HepG2 (cell line): ENCODE results near the gene GDF11. TPM values are rescaled to one million over a fixed set of nuclear protein-coding genes. Genes with fewer than 3 reads are reported as not detected.

Experiments used
- ATAC-seq: fragments of 200-7000 bp; cut with Tn5 transposase; 3 replicates; pipeline ENCODE4 v1.9.1; 2020; ENCODE audit warnings: mild to moderate bottlenecking, moderate library complexity
- BruUV-seq: library from RNA; stranded (reverse); fragments of 400-500 nt; replicated peaks from 2 replicates; lab custom pipeline; 2021; lab: Mats Ljungman, UMichigan
- CTCF ChIA-PET: fragments of 300-600 bp; formaldehyde crosslinking; extraction: SDS; loops from one replicate; lab custom pipeline; 2021; ENCODE audit warnings: low total read pairs, inconsistent platforms, low intra/inter-chr PET ratio; lab: Yijun Ruan, JAX
- POLR2A ChIA-PET: fragments of 350-600 bp; sonication (Branson Sonifier 250); formaldehyde crosslinking; loops from one replicate; lab custom pipeline; 2020; ENCODE audit warnings: antibody characterized with exemption, inconsistent platforms; lab: Yijun Ruan, JAX
- DNase-seq: peaks from one replicate; pipeline ENCODE4 v3.0.0-alpha.2; 2015; ENCODE audit warnings: low spot score
- FAIRE-seq: peaks from 3 replicates; lab custom pipeline; 2011; peaks lifted over from hg19 to GRCh38; lab: Jason Lieb, UNC
- H2AFZ ChIP-seq: one replicate; pipeline ENCODE4 v1.6.1; 2011; ENCODE audit warnings: low read length, inconsistent platforms
- H3K27ac ChIP-seq: fragments of 300-600 bp; 3 replicates; pipeline ENCODE4 v1.8.0; 2011; ENCODE audit warnings: mixed run types, mild to moderate bottlenecking, mixed read lengths, low read length, inconsistent platforms; ENCODE audit not compliant: insufficient read depth; ENCODE audit errors: extremely low read length
- H3K27me3 ChIP-seq, 2 experiments: fragments of 200-600 bp in 1 of 2; 2 replicates in 1 of 2; 3 replicates in 1 of 2; pipeline versions ENCODE4 v1.6.0 to v1.8.0; 2011; ENCODE audit warnings: low read length in 2 of 2, mild to moderate bottlenecking in 2 of 2, moderate library complexity in 2 of 2, inconsistent platforms in 1 of 2; ENCODE audit not compliant: insufficient read depth in 2 of 2, control insufficient read depth in 1 of 2
- H3K36me3 ChIP-seq, 2 experiments: fragments of 200-600 bp in 1 of 2; replicated peaks in 1 of 2; 2 replicates in 1 of 2; 3 replicates in 1 of 2; pipeline versions ENCODE4 v1.5.1 to v1.8.0; 2011; ENCODE audit warnings: low read length in 2 of 2, inconsistent platforms in 1 of 2; ENCODE audit not compliant: insufficient read depth in 2 of 2, control insufficient read depth in 1 of 2
- H3K4me1 ChIP-seq: 2 replicates; pipeline ENCODE4 v1.5.1; 2012; ENCODE audit warnings: low read length, inconsistent platforms; ENCODE audit not compliant: insufficient read depth
- H3K4me2 ChIP-seq: 2 replicates; pipeline ENCODE4 v1.6.0; 2011; ENCODE audit warnings: low read depth, low read length, inconsistent platforms
- H3K4me3 ChIP-seq, 3 experiments: fragments of 200-600 bp in 1 of 3; sonication (generic), shearing (Covaris generic) in 1 of 3; replicated peaks in 1 of 3; 2 replicates each; pipeline ENCODE4 v1.5.1; 2011 to 2016; ENCODE audit warnings: low read length in 3 of 3, inconsistent platforms in 2 of 3, low read depth in 2 of 3, mild to moderate bottlenecking in 2 of 3, control low read depth in 1 of 3, mixed read lengths in 1 of 3; ENCODE audit not compliant: insufficient read depth in 1 of 3
- H3K79me2 ChIP-seq: one replicate; pipeline ENCODE4 v1.6.1; 2011; ENCODE audit warnings: low read length, inconsistent platforms; ENCODE audit not compliant: insufficient read depth
- H3K9ac ChIP-seq: 2 replicates; pipeline ENCODE4 v1.6.0; 2011; ENCODE audit warnings: mild to moderate bottlenecking, low read depth, low read length, inconsistent platforms; ENCODE audit not compliant: insufficient read depth
- H3K9me3 ChIP-seq: 2 replicates; pipeline ENCODE4 v1.5.1; 2012; ENCODE audit warnings: mild to moderate bottlenecking, low read length
- H4K20me1 ChIP-seq: 2 replicates; pipeline ENCODE4 v1.6.0; 2011; ENCODE audit warnings: inconsistent platforms, mild to moderate bottlenecking, low read length, moderate library complexity; ENCODE audit not compliant: insufficient read depth
- CHD4 ChIP-seq: fragments of 200-600 bp; sonication (generic); IDR thresholded peaks from 2 replicates; pipeline ENCODE4 v1.7.0; 2017; ENCODE audit warnings: mild to moderate bottlenecking, low read length, borderline replicate concordance
- CREBL2 ChIP-seq: sonication (generic); formaldehyde crosslinking; IDR thresholded peaks from 2 replicates; pipeline ENCODE4 v1.8.1; 2023; ENCODE audit warnings: missing genetic modification reagents, mild to moderate bottlenecking, borderline replicate concordance
- DNMT3B ChIP-seq: conservative IDR thresholded peaks from 2 replicates; pipeline ENCODE4 v1.6.1; 2016; ENCODE audit warnings: missing biosample characterization, control low read depth
- NPAS2 ChIP-seq: sonication (generic); formaldehyde crosslinking; IDR thresholded peaks from 2 replicates; pipeline ENCODE4 v1.8.0; 2022; ENCODE audit warnings: mild to moderate bottlenecking, missing genetic modification reagents, borderline replicate concordance
- TCF7 ChIP-seq: sonication (generic); IDR thresholded peaks from 2 replicates; pipeline ENCODE4 v1.6.1; 2016; ENCODE audit warnings: antibody characterized with exemption, low read depth
- ZNF205 ChIP-seq: IDR thresholded peaks from 2 replicates; pipeline ENCODE4 v1.6.1; 2018; ENCODE audit warnings: missing biosample characterization, missing genetic modification reagents
- ZNF282 ChIP-seq: fragments of 450-650 bp; IDR thresholded peaks from 2 replicates; pipeline ENCODE4 v1.6.1; 2018; ENCODE audit not compliant: partially characterized antibody
- ZNF383 ChIP-seq: sonication (generic); formaldehyde crosslinking; IDR thresholded peaks from 2 replicates; pipeline ENCODE4 v1.4.0; 2020; ENCODE audit warnings: missing genetic modification reagents, mild to moderate bottlenecking, borderline replicate concordance
- ZNF672 ChIP-seq: sonication (generic); formaldehyde crosslinking; IDR thresholded peaks from 2 replicates; pipeline ENCODE4 v1.8.1; 2022; ENCODE audit warnings: missing genetic modification reagents
- ZNF777 ChIP-seq: sonication (generic); formaldehyde crosslinking; IDR thresholded peaks from 2 replicates; pipeline ENCODE4 v1.4.0; 2020; ENCODE audit warnings: missing genetic modification reagents
- WGBS: methylation state at CpG from one replicate; pipeline ENCODE4 v1.1.6; 2017; ENCODE audit warnings: low lambda C conversion rate; 5-methylcytosine and 5-hydroxymethylcytosine counted together
- in situ Hi-C: cut with HindIII; loops from 2 replicates; pipeline ENCODE4 v1.10.0; 2017; ENCODE audit warnings: low pct_unique_long_range_greater_than_20kb; ENCODE audit not compliant: extremely low pct_ligation_motif_present
- intact Hi-C: fragments of 100-400 bp; cut with micrococcal nuclease; formaldehyde crosslinking; loops from one replicate; pipeline ENCODE4 v1.10.0; 2022; ENCODE audit not compliant: unreplicated experiment
- polyA plus RNA-seq, 8 experiments: library from polyadenylated mRNA; depleted of rRNA in 3 of 8; stranded (reverse) in 7 of 8; unstranded in 1 of 8; fragments of >200 nt; fragmentation: Illumina TruSeq in 4 of 8; extraction: Trizol in 4 of 8; gene quantifications; 2 replicates each; pipeline versions ENCODE4 v1.2.1 to v1.2.3, GENCODE V29; 2011 to 2016; ENCODE audit warnings: low read depth in 4 of 8, missing spikeins in 1 of 8, mixed read lengths in 1 of 8; ENCODE audit not compliant: insufficient read depth in 1 of 8
- total RNA-seq, 5 experiments: library from RNA; depleted of rRNA; stranded (reverse); fragments of >200 nt; fragmentation: Illumina TruSeq; extraction: Trizol; gene quantifications; 2 replicates each; pipeline ENCODE4 v1.2.3, GENCODE V29; 2016; ENCODE audit warnings: low read depth in 1 of 5

The GDF11 gene
- total and polyA plus RNA-seq, 2 of the 13 experiments (the other 11 are each of a cell fraction or from before 2014, with no cell fraction given), result 0.63 to 1.5 TPM

GRCh38 chr12:55725556-55725955 lies 17.4 kb upstream of the GDF11 start:
- CTCF ChIA-PET, result interaction anchor here (3.4 kb wide), 1 partner anchor 11 kb away, joined by 36 read pairs; no protein-coding TSS in a partner anchor
- POLR2A ChIA-PET, result interaction anchor here (1.3 to 2.0 kb wide), 3 partner anchors 12 to 248 kb away, joined by 3 to 14 read pairs (median 8); partner anchors contain the start of gene RAB5B
- TF ChIP-seq TCF7 (no peak), DNMT3B (CRISPR knock-in tag) (no peak), CREBL2 (CRISPR knock-in tag) (no peak), ZNF383 (no peak), ZNF777 (no peak), ZNF672 (CRISPR knock-in tag) (no peak), ZNF282 (no peak), ZNF205 (CRISPR knock-in tag) (no peak), CHD4 (no peak), NPAS2 (CRISPR knock-in tag) (no peak)
- Histone ChIP-seq H3K9ac (no peak overlapping the region), H2AFZ (no peak overlapping the region), H3K4me2 (no peak overlapping the region), H3K9me3 (no peaks in the 10 kb centered on the region), H3K79me2 (peaks cover 12% of the 10 kb centered on the region), H4K20me1 (0 out of 2 replicates have a peak, but pooled peaks cover 8% of the 10 kb centered on the region), H3K36me3 (peaks cover 10 to 25% of the 10 kb centered on the region in 2 experiments; a peak in 4 of 5 replicates), H3K4me3 (no peak overlapping the region), H3K4me1 (peaks cover 68% of the 10 kb centered on the region), H3K27me3 (no peaks in the 10 kb centered on the region; a peak in 1 of 5 replicates), H3K27ac (no peak overlapping the region)
- FAIRE-seq (no peak), ATAC-seq (no peak), DNase-seq (no peak)
- BruUV-seq, result no TSS peak
- in situ Hi-C loops, result no loop called here
- intact Hi-C loops, result no loop called here
- 97% methylated on average over 3 of the region's 3 CpGs for WGBS
